GM19395 (cell line): ENCODE measurements around the gene C12orf42.
"Not testable (repeated sequence)": the region's sequence is repeated elsewhere in the genome, so short reads cannot be mapped to it uniquely, and the experiment has no call there.

ENCODE experiments used
- ATAC-seq: cut with Tn5 transposase; IDR thresholded peaks from one replicate; pipeline ENCODE4 v1.9.1; 2021; ENCODE audit warnings: mild to moderate bottlenecking, moderate library complexity; ENCODE audit not compliant: unreplicated experiment

C12orf42 gene

DNA sequence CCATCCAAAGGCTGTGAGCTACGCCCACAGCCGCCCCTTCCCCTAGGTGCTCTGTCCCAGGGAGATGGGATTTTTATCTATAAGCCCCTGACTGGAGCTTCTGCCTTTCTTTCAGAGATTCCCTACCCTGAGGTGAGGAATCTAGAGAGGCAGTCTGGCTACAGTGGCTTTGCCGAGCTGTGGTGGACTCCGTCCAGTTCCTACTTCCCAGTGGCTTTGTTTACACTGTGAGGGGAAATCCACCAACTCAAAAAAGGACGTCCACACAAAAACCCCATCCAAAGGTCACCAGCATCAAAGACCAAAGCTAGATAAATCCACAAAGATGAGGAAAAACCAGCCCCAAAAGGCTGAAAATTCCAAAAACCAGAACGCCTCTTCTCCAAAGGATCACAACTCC, 70.1 kb downstream of the C12orf42 start:
- ATAC-seq: not testable (repeated sequence)

DNA sequence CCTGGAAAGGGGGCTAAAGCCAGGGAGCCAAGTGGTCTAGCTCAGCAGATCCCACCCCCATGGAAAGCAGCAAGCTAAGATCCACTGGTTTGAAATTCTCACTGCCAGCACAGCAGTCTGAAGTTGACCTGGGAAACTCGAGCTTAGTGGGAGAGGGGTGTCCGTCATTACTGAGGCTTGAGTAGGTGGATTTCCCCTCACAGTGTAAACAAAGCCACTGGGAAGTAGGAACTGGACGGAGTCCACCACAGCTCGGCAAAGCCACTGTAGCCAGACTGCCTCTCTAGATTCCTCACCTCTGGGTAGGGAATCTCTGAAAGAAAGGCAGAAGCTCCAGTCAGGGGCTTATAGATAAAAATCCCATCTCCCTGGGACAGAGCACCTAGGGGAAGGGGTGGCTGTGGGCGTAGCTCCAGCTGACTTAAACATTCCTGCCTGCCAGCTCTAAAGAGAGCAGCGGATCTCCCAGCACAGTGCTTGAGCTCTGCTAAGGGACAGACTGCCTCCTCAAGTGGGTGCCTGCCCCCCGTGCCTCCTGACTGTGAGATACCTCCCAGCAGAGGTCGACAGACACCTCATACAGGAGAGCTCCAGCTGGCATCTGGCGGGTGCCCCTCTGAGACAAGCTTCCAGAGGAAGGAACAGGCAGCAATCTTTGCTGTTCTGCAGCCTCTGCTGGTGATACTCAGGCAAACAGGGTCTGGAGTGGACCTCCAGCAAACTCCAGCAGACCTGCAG, 70.8 kb downstream of the C12orf42 start:
- not testable (repeated sequence) for ATAC-seq

DNA sequence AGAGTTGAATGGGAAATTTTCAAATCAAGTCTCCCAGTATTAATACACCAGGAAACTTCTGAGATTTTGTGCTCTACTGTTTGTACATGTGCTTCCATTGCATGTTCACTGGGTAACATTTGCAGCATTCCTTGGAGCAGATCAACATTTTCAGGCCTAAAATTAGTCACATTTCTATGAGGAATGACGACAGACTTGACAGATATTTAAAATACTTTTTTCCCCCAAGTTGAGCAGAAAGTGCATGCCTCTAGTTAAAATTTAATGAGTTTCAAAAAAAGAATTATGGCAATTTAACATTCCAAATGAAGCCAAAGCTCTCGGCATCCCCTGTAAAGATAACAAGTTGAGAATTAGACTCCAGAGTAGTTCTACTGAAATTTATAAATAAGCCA, 72.3 kb downstream of the C12orf42 start:
- ATAC-seq: no peak

GRCh38 chr12:103422746-103423515, 72.8 kb downstream of the C12orf42 start:
- ATAC-seq: no peak

DNA sequence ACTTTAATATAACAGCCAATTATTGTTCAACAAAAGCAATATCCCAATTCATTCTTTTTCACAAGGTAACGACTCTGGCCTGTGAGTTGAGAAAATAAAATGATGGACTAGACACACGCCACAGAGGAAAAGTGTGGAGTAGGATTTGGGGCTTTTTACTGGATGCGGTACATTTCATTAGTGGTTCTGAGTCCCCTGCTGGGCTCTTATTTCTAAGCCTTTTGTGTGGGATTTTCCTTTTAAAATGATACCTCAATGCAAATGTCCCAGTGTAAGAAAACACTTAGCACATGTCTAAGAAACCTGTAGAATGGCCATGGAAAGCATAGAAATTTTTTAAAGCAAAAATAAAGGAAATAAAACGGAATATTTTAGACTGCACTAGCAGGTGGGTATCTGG, 73.4 kb downstream of the C12orf42 start:
- ATAC-seq: no peak

GRCh38 chr12:103421402-103421801, 74.4 kb downstream of the C12orf42 start:
- ATAC-seq: no peak

- no peak for ATAC-seq
Measured at GRCh38 chr12:103415681-103416080, 80.1 kb downstream of the C12orf42 start.

DNA sequence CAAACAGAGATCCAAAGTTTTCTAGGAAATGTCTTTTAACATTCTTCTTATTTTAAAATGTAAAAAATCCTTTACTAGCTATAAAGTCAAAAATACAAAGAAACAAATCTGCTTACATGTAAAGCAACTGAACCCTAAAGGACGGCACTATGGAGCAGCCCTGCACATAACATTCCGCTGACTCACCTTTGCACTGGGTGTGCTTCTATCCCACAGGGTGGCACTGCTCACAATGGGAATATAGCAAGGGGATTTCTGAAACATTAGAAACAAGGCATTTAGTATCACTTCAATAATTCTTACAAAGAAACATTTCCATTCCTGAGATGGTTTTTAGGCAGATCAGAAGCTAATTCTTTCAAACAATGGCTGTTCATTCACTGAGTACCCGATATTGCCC, 94.3 kb downstream of the C12orf42 start:
- no peak for ATAC-seq

GRCh38 chr12:103399986-103400385, 95.8 kb downstream of the C12orf42 start:
- no peak for ATAC-seq

GRCh38 chr12:103397536-103397935, 98.2 kb downstream of the C12orf42 start:
- ATAC-seq: no peak

DNA sequence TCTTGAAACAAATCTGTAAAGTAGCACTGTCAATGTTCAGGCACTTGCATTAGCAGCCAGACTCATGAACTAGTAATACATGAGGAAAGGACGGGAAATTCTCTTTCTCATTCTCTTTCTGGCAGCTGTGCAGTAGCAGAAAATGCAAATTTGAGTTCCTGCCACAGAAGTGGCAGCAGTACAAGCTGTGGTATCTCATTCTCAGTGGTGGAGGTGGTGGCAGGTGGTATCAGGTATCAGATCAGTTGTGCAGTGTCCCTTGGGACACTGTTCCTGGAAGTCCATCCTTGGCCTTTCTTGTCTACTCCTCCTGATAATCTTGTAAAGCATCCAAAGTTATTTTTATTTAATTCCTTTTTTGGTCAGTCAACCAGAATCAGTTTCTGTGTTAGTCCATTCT, 103.0 kb downstream of the C12orf42 start:
- ATAC-seq: peak; percentile 96

GRCh38 chr12:103391103-103391502, 104.7 kb downstream of the C12orf42 start:
- no peak for ATAC-seq

DNA sequence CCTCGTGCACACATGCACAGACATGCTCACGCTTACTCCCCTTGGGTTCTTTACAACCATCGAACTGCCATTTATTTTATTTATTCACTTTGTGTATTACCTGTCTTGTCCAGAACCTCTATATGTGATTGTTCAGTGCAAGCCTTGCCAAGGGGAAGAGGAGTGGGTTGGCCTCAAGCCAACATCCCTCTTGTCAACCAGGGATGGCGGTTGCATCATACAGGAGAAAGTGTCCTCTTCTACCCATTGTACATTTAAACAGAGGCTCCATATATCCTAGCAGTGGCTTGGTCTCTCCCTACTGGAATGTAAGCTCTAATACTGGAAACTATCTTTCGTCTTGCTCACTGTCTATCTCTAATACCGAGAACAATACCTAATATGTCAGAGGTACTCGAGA, 108.4 kb downstream of the C12orf42 start:
- no peak for ATAC-seq

GRCh38 chr12:103386451-103386850, 109.3 kb downstream of the C12orf42 start:
- ATAC-seq: no peak

DNA sequence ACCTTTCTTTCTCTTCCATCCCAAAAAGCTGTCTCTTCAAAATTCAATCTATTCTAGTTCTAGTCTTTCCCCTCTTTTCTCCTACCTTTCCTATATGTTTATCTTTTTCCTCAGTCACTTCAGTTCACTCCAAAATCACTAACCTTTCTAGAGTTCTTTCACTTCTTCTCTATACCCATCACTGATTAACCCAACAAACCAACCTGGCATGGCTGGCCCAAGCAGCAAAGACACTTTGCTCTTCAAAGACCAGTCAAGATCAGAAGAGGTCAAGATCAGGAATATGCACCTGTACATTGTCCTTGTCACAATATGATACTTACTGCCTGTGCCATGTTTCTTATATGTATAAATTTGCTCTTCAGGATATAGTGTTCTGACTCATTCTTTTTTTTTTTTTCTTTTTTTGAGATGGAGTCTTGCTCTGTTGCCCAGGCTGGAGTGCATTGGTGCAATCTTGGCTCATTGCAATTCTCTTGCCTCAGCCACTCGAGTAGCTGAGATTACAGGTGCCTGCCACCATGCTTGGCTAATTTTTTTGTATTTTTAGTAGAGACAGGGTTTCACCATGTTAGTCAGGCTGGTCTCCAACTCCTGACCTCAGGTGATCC, 112.9 kb downstream of the C12orf42 start:
- ATAC-seq: no peak

GRCh38 chr12:103382119-103382518, 113.6 kb downstream of the C12orf42 start:
- no peak for ATAC-seq

DNA sequence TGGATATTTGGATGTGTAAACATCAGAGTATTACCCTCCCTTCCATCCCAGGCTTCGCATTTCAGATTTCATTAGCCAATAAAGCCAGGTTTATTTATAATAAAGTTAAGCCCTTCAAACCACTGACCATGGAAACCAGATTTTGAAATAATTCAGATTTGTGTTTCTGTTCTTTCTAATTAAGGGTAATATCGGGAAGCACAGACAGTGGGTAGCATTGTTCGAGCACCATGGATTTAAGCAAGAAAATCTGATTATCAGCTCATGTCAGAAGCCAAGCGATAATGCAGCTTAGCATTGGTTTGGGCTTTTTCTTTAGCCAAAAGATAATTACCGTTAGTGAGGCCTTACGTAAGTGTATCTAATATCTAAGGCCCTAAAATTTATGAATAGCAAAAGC, 116.1 kb downstream of the C12orf42 start:
- ATAC-seq: no peak

- ATAC-seq: no peak
Measured at GRCh38 chr12:103373088-103373523, 122.7 kb downstream of the C12orf42 start.

- peak; percentile 88 for ATAC-seq
Measured at GRCh38 chr12:103369929-103370328, 125.8 kb downstream of the C12orf42 start.

DNA sequence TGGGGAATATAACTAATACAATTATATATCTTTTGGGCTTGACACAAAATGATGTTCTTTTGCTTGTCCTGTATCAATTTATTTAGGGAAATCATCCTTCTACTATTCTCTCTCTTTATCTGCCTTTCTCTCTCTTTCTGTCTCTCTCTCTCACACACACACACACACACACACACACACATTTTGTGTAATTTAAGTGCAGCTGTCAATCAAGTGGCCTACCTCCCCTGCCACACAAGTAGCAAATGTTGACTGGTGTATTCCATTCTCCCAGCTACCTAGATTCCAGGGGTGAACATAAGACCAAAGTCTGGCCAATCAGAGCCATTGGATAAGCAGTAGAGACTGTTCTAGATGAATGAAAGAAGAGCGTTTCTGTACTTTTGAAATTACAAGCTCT, 127.6 kb downstream of the C12orf42 start:
- ATAC-seq: no peak

DNA sequence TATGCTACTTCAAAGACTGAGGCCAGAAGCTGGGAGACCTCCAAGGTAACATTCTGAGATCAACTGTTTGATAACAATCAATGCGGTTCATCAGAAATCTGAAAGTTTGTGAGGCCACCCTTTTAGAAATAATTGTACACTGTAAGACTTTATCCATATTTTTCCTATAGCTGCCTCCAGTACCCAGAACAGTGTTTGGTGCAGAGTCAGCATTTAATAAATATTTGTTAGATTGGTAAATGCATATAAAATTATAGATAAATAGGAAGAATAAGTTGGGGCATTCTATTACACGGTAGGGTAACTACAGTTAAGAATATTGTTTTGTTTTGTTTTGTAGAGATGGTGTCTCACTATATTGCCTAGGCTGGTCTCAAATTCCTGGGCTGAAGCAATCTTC, 141.4 kb downstream of the C12orf42 start:
- no peak for ATAC-seq

DNA sequence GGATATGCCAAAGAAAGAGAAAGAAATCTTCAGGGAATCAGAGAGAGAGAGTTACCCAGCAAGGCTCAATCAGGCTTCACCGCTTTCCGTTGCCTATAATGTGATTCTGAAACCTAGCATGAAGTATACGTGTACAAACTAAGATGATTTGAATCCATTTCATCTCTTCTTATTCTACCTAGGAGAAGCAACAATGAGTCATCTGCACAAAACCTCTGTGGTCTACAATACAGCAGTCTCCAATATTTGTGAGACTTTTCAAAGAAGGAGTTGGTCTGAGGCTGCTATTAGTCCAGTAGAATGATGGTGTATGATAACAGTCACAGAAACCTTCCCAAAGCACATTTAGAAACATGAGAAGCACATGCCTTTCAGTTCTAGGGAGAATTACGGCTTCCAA, 141.9 kb downstream of the C12orf42 start:
- no peak for ATAC-seq
